ENCODE measurements around the gene SULT1A1.
"Not testable (repeated sequence)": the region's sequence is repeated elsewhere in the genome, so short reads cannot be mapped to it uniquely, and the experiment has no call there.

The SULT1A1 gene

GRCh38 chr16:28590384-28591340 lies 19.2 kb downstream of the SULT1A1 start:
- DNase-seq (ENCODE audit: low spot score) = no peak

- no peak for DNase-seq (ENCODE audit: low spot score)
Observed at GRCh38 chr16:28589930-28590329, 19.9 kb downstream of the SULT1A1 start.

GRCh38 chr16:28589069-28589468 lies 20.8 kb downstream of the SULT1A1 start:
- DNase-seq (ENCODE audit: low spot score) = no peak

- no peak for DNase-seq (ENCODE audit: low spot score)
Observed at GRCh38 chr16:28587386-28587785, 22.5 kb downstream of the SULT1A1 start.

DNA sequence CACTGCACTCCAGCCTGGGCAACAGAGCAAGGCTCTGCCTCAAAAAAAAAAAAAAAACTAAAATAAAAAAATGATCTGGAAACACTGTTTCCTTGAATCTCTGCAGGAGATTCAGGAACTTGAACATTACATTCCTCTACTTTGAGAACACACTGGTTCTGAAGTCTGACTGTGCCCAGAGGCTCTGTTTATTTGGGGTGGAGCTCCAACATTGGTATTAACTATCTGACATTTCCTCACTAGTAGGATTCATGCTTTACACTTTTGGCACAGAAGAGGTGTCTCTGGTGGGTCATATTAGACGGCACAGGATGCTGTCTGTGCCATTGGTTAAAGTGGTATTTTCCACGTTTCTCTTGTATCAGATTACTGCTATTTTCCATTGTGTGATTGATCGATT lies 23.4 kb downstream of the SULT1A1 start:
- DNase-seq (ENCODE audit: low spot score) = no peak

- DNase-seq (ENCODE audit: low spot score) = no peak
Observed at GRCh38 chr16:28585674-28586073, 24.2 kb downstream of the SULT1A1 start.

- DNase-seq (ENCODE audit: low spot score) = no peak
Observed at GRCh38 chr16:28580726-28581315, 29.0 kb downstream of the SULT1A1 start.

DNA sequence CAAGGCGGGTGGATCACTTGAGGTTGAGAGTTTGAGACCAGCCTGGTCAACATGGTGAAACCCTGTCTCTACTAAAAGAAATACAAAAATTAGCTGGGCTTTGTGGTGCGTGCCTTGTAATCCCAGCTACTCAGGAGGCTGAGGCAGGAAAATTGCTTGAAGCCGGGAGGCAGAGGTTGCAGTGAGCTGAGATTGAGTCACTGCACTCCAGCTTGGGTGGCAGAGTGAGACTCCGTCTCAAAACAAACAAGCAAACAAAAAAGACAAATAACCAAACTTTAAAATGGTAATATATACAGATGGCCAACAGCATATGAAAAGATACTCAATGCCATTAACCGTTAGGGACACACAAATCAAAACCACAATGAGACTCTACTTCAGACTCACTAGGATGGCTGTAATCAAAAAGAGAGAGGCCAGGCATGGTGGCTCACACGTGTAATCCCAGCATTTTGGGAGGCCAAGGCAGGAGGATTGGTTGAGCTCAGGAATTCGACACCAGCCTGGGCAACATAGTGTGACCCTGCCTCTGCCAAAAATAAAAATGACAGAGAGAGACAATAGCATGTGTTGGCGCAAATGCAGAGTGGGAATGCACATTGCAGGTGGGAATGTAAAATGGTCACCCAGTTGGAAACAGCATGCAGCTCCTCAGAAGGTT lies 34.3 kb downstream of the SULT1A1 start:
- DNase-seq (ENCODE audit: low spot score) = no peak

DNA sequence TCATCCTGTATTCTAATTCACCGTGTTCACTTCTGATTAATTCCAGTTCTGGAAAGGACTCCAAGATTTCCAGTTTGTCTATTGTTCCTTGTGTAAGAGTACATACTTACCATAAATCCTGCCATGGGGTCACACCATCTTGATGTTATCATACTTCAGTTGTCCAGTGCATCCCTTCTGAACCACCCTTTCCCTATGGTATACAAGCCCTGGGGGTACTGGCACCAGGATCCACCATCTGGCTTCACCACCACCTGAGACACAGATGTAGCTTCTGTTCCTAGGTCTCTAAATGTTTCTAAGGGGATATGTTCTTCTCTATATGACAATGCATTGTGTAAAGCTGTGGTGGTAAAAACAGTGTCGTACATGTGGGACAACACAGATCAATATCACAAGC lies 34.9 kb downstream of the SULT1A1 start:
- no peak for DNase-seq (ENCODE audit: low spot score)

GRCh38 chr16:28573738-28574718 lies 35.8 kb downstream of the SULT1A1 start:
- no peak for DNase-seq (ENCODE audit: low spot score)

- DNase-seq (ENCODE audit: low spot score) = no peak
Observed at GRCh38 chr16:28572696-28573510, 36.9 kb downstream of the SULT1A1 start.

- no peak for DNase-seq (ENCODE audit: low spot score)
Observed at GRCh38 chr16:28569968-28570752, 39.7 kb downstream of the SULT1A1 start.

DNA sequence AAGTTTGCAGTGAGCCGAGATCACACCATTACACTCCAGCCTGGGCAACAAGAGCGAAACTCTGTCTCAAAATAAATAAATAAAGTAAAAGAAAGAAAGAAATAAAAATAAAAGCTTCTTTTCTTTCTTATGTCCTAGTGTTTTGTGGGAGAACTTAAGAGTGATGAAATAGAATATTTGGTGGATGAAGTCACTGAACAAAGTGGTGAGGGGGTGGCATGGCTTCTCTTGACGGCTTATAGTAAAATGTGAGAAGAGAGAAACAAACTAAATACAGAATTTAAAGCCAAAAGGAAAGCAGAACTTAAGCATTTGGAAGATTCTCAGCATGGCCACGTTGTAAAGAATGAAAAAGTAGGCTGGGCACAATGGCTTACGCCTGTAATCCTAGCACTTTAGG lies 40.8 kb downstream of the SULT1A1 start:
- DNase-seq (ENCODE audit: low spot score) = no peak

DNA sequence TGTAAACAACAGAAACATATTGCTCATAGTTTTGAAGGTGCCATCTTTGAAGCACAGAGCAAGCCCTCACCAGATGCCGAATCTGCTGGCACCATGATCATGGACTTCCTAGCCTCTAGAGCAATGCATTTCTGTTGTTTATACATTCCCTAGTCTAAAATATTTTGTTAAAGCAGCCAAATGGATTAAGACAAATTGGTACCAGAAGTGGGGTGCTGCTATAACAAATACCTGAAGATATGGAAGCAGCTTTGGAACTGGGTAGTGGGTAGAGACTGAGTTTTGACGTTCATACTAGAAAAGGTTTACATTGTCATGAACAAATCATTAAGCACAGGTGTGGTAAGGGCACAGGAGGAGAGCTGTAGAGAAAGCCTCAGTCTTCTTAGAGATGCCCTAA lies 42.6 kb downstream of the SULT1A1 start:
- DNase-seq (ENCODE audit: low spot score) = no peak

DNA sequence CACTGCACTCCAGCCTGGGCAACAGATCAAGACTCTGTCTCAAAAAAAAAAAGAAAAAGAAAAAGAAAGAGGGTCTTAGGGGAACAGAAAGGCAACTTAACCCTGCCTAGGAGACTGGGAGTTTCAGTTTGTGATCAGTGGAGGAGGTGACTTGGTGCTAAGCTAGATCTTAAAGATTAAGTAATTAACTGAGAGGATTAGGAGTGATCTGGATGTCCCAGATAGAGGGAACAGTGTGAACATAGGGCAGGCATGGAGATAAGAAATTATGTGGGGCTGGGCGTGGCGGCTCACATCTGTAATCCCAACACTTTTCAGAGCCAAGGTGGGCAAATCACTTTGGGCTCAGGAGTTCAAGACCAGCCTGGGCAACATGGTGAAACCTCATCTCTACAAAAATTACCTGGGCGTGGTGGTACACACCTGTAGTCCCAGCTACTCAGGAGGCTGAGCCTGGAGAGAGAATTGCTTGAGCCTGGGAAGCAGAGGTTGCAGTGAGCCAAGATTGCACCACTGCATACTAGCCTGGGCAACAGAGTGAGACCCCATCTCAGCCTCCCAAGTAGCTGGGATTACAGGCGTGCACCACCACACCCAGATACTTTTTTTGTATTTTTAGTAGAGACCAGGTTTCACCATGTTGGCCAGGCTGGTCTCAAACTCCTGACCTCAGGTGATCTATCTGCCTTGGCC lies 43.5 kb downstream of the SULT1A1 start:
- DNase-seq (ENCODE audit: low spot score) = not testable (repeated sequence)

DNA sequence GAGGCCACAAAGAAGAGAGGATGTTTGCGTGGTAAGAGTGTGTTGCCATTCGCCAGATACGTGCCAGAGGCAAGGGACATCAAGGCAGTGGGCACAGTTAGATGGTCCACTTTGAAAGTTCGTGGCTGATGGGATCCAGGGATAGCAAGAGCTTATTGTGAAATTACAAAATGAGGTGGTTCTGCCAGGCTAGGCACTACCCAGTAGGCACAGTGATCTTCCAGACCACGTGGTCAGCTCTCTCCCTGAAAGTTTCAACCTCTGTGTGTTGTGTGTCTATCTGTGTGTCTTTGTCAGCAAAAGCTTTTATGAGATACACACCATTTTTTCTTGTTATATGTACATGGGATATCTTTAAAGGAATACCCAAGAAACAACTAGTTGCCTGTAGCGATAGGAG lies 46.6 kb downstream of the SULT1A1 start:
- no peak for DNase-seq (ENCODE audit: low spot score)

DNA sequence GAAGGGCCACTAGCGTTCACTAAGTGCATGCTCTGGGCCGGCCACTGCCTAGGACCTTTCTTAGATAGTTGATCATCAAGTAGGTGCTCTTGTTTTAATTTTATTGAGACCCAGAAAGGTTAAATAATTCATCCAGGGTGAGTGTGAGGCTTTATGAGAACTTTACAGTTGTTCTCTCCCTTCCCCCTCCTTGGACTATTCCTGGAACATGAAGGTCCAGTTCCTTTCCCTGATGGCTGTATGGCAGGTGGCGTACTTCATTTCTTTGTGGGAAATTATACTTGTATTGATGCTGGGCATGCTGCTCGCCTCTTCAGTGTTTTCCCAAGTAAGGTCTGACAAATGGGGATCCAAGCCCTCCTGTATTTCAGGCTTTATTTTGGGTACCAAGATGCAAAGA lies 47.6 kb downstream of the SULT1A1 start:
- DNase-seq (ENCODE audit: low spot score) = no peak

DNA sequence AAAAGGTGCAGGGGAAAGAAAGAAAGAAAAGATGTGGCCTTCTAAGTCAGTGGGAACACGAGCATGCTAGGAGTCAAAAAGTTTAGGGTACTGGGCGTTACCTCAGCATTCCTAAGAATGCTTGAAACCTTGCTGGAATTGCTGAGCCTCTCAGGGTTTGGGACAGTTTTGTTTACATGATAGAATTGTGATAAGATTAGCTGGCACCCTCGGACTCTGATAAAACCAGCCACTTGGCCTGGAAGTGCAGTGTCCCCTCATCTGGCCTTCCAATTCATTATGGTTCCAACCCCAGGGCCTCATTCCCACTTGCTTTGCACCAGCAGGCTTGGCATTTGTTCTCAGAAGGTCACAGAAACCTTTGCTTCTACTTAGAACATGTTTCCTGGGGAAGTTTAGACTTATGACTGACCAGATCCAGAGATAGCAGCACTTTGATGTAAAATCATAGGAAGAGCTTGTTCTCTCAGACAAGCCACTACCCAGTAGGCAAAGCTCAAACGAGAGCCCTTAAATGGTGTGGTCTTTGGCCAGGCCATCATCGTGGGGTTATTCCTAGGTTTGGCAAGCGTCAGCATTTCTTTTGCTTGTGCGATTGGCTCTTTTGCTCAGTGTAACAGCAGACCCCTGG lies 48.2 kb downstream of the SULT1A1 start:
- no peak for DNase-seq (ENCODE audit: low spot score)

DNA sequence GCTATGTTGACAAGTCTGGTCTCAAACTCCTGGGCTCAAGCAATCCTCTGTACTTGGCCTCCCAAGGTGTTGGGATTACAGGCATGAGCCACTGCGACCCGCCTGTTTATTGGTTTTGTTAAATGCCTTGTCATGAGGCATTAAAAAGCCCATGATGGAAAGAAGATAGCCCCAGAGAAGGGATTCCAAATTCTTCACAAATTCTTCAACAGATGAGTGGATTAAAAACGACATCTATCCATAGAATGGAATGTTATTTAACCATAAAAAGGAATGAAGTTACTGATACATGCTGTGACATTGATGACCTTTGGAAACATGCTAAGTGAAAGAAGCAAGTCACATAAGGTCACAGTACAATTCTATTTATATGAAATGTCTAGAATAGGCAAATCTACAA lies 51.4 kb downstream of the SULT1A1 start:
- no peak for DNase-seq (ENCODE audit: low spot score)

Measured in hepatic stellate cell (primary cell).